HFF-Myc (cell line): Measurements from ENCODE around the gene DTL.
"Not testable (repeated sequence)": the region's sequence is repeated elsewhere in the genome, so short reads cannot be mapped to it uniquely, and the experiment has no call there.

Source experiments
- DNase-seq: peaks from one replicate; pipeline ENCODE4 v3.0.0-alpha.2; 2011; ENCODE audit warnings: low read depth; ENCODE audit errors: extremely low read depth
- H3K4me3 ChIP-seq: replicated peaks from 2 replicates; pipeline ENCODE4 v1.5.1; 2011; ENCODE audit warnings: low read depth, mild to moderate bottlenecking, control low read depth, low read length
- CTCF ChIP-seq: IDR thresholded peaks from 2 replicates; pipeline ENCODE4 v1.5.1; 2012; ENCODE audit warnings: mild to moderate bottlenecking, low read depth, low read length, control low read depth; ENCODE audit errors: missing control alignments

Gene DTL

GRCh38 chr1:212021563-212021962, 14.0 kb upstream of the DTL start:
- TF ChIP-seq CTCF = no peak

GRCh38 chr1:212022908-212023307, 12.6 kb upstream of the DTL start:
- H3K4me3 ChIP-seq, DNase-seq: not testable (repeated sequence)

More at GRCh38 chr1:212021563-212021962, 14.0 kb upstream of the DTL start:
- no peak overlapping the region for H3K4me3 ChIP-seq
- DNase-seq = no peak

DNA sequence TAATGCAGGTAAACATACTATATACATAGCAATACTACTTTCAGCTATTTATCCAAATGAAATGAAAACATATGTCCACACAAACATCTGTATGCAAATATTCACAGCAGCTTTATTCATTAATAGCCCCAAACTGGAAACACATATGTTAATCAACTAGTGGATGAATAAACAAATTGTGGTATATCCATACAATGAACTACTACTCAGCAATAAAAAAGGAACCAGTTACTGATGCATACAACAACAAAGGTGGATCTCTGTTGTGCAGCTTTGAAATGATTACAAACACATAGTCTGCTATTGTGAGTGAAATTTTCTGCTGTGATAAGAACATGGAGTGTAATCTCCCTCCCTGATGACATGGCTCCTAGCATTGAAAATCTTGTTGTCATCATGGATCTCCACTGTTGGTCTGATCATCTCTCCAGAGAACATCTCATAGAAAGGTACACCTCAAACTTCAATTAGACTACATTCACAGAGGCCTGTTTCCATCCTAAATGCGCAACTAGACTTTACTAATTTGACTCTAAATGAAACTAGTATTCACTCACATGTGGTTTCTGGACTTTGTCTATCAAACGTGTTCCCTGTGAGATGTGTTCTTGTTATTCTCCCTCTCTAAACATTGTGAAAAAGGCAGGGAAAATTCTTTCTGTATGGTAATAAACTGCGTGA, 10.9 kb upstream of the DTL start:
- TF ChIP-seq CTCF = no peak
- H3K4me3 ChIP-seq = no peak overlapping the region
- no peak for DNase-seq

GRCh38 chr1:212027727-212028126, 7.8 kb upstream of the DTL start:
- H3K4me3 ChIP-seq, DNase-seq: not testable (repeated sequence)

DNA sequence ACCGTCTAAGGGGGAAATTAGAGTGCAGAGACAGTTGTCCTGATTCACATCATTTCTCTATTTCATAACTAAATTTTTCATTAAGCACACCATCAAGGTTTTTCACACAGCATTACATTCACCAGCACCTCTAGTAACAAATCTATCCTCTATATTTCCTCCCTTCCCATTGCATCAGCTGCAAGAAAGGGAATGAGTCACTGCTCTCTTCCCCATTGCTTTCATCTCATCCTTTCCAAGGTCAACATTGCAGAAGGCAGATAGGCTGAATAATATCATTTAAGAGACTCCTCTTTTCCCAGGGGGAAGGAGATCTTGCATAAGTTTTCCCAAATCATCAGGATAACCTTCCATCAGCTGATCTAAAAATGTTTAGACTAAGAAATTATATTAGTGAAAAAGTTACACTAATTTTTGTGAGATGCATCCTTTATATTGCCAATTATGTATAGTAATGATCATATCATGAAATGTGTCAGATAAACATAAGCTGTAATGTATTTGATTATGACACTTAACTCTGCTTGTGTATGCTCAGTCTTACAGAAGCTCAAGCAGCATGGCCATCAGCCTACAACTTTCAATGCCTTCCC, 4.5 kb upstream of the DTL start:
- no peak overlapping the region for H3K4me3 ChIP-seq
- TF ChIP-seq CTCF = no peak
- no peak for DNase-seq

- no peak for TF ChIP-seq CTCF
- peak overlapping the region; percentile 94 for H3K4me3 ChIP-seq
- no peak for DNase-seq
Observed at GRCh38 chr1:212034516-212035122, 929 bp upstream of the DTL start.

- no peak for TF ChIP-seq CTCF
Observed at GRCh38 chr1:212035835-212036605, 472 bp downstream of the DTL start.

More at GRCh38 chr1:212035835-212036605, 472 bp downstream of the DTL start:
- DNase-seq = no peak
- H3K4me3 ChIP-seq = peak overlapping the region; percentile 94
